GM23248 (cell line): Measurements from ENCODE around the gene UBE2F. TPM values are rescaled to one million over a fixed set of nuclear protein-coding genes. Genes with fewer than 3 reads are reported as not detected.

Experiments
- DNase-seq: peaks from one replicate; pipeline ENCODE4 v3.0.0-alpha.2; 2015
- H2AFZ ChIP-seq: fragments of 200-600 bp; sonication (generic); 2 replicates; pipeline ENCODE4 v1.6.1; 2016; ENCODE audit warnings: antibody characterized with exemption
- H3F3A ChIP-seq: fragments of 200-600 bp; sonication (generic); 2 replicates; pipeline ENCODE4 v1.6.1; 2016; ENCODE audit warnings: mild to moderate bottlenecking, antibody characterized with exemption, mixed run types; ENCODE audit not compliant: insufficient read depth
- H3K27ac ChIP-seq: fragments of 200-600 bp; sonication (generic); 2 replicates; pipeline ENCODE4 v1.5.1; 2016; ENCODE audit warnings: mild to moderate bottlenecking
- H3K27me3 ChIP-seq: fragments of 200-600 bp; sonication (generic); replicated peaks from 2 replicates; pipeline ENCODE4 v1.6.1; 2016; ENCODE audit warnings: mild to moderate bottlenecking; ENCODE audit not compliant: insufficient read depth
- H3K36me3 ChIP-seq: fragments of 200-600 bp; sonication (generic); 2 replicates; pipeline ENCODE4 v1.6.1; 2016; ENCODE audit warnings: low read depth, mild to moderate bottlenecking
- H3K4me1 ChIP-seq: fragments of 200-600 bp; sonication (generic); 2 replicates; pipeline ENCODE4 v1.6.1; 2016; ENCODE audit warnings: mild to moderate bottlenecking; ENCODE audit not compliant: insufficient read depth
- H3K4me2 ChIP-seq: fragments of 200-600 bp; sonication (generic); one replicate; pipeline ENCODE4 v1.6.1; 2016; ENCODE audit warnings: mild to moderate bottlenecking; ENCODE audit not compliant: unreplicated experiment
- H3K4me3 ChIP-seq: fragments of 200-600 bp; sonication (generic); 2 replicates; pipeline ENCODE4 v1.5.1; 2016; ENCODE audit warnings: mild to moderate bottlenecking
- H3K79me2 ChIP-seq: fragments of 200-600 bp; sonication (generic); 2 replicates; pipeline ENCODE4 v1.6.1; 2016; ENCODE audit warnings: mild to moderate bottlenecking; ENCODE audit not compliant: insufficient read depth
- H3K9ac ChIP-seq: fragments of 200-600 bp; sonication (generic); 2 replicates; pipeline ENCODE4 v1.6.1; 2016; ENCODE audit warnings: mild to moderate bottlenecking
- H3K9me2 ChIP-seq: fragments of 200-600 bp; sonication (generic); 2 replicates; pipeline ENCODE4 v1.6.1; 2016; ENCODE audit warnings: mixed run types, mild to moderate bottlenecking, moderate library complexity; ENCODE audit not compliant: insufficient read depth
- H3K9me3 ChIP-seq: fragments of 200-600 bp; sonication (generic); one replicate; pipeline ENCODE4 v1.6.1; 2017; ENCODE audit warnings: low read depth
- H4K20me1 ChIP-seq: fragments of 200-600 bp; sonication (generic); 2 replicates; pipeline ENCODE4 v1.6.0; 2016; ENCODE audit not compliant: insufficient read depth
- EZH2 ChIP-seq: fragments of 200-600 bp; sonication (generic); IDR thresholded peaks from 2 replicates; pipeline ENCODE4 v1.6.1; 2018; ENCODE audit warnings: antibody characterized with exemption, mild to moderate bottlenecking; ENCODE audit not compliant: insufficient read depth, poor library complexity, severe bottlenecking
- EZH2phosphoT487 ChIP-seq: fragments of 200-600 bp; sonication (generic); IDR thresholded peaks from 2 replicates; pipeline ENCODE4 v1.6.1; 2018; ENCODE audit warnings: antibody characterized with exemption, moderate library complexity, mild to moderate bottlenecking, low read depth; ENCODE audit not compliant: insufficient read depth
- WGBS, 2 experiments: methylation state at CpG; one replicate each; pipeline ENCODE4 v1.1.6; 2015 to 2017; ENCODE audit warnings: low lambda C conversion rate in 2 of 2, low coverage in 1 of 2; ENCODE audit errors: missing lambda C conversion rate in 2 of 2; 5-methylcytosine and 5-hydroxymethylcytosine counted together
- in situ Hi-C: fragments of 300-500 bp; cut with MboI; formaldehyde crosslinking; loops from 2 replicates; pipeline ENCODE4 v1.15.0; 2020
- polyA plus RNA-seq: library from polyadenylated mRNA; unstranded; fragments of >200 nt; fragmentation: Nextera tagmentation; extraction: Ambion mirVana; gene quantifications from 2 replicates; pipeline ENCODE4 v1.2.1, GENCODE V29; 2016
- total RNA-seq: library from RNA; depleted of rRNA; stranded (reverse); fragments of >200 nt; shearing (Covaris generic); gene quantifications from 2 replicates; pipeline ENCODE4 v1.2.3, GENCODE V29; 2014

UBE2F gene
- total and polyA plus RNA-seq, 2 experiments from 2014 or later: 88.7 to 129 TPM

DNA sequence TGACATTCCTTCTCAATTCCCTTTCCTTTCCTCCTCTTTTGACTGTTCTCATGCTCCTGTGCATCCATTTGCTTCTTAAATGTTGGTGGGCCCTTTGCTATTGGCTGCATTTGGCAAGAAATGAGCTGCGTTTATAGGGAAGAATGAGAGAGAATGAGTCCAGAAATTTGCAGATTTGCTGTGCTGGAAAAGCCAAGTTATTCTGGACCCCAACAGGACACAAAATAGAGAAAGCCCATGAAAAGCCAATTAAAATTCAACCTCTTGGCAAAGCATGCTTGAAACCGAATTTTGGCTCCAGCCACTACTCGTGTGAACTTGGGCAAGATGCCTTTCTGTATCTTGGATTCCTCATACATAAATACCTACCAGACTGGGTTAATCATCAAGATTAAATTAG, 92.7 kb downstream of the UBE2F start:
- H3K27me3 ChIP-seq: no peaks in the 10 kb centered on the region
- TF ChIP-seq EZH2 (no peak), EZH2phosphoT487 (no peak)
- no peaks in the 10 kb centered on the region for H3K9me2 ChIP-seq
- H3K4me3 ChIP-seq: peak overlapping the region; percentile 88
- peak; percentile 13 for DNase-seq
- no peak overlapping the region for H3K27ac ChIP-seq
- H4K20me1 ChIP-seq: no peaks in the 10 kb centered on the region
- no peaks in the 10 kb centered on the region for H3F3A ChIP-seq
- H3K9me3 ChIP-seq: no peaks in the 10 kb centered on the region
- no peak overlapping the region for H2AFZ ChIP-seq
- peak overlapping the region; percentile 91 for H3K4me2 ChIP-seq
- no peaks in the 10 kb centered on the region for H3K36me3 ChIP-seq
- WGBS, 2 experiments: 88 to 89% methylated on average over 3 of the region's 3 CpGs
- H3K79me2 ChIP-seq: peaks cover 10% of the 10 kb centered on the region; the same call in 1 of the 2 replicates
- H3K4me1 ChIP-seq: peaks cover 5% of the 10 kb centered on the region; the same call in 1 of the 2 replicates
- in situ Hi-C loops: no loop called here
- peak overlapping the region; percentile 94; the same call in 1 of the 2 replicates for H3K9ac ChIP-seq

DNA sequence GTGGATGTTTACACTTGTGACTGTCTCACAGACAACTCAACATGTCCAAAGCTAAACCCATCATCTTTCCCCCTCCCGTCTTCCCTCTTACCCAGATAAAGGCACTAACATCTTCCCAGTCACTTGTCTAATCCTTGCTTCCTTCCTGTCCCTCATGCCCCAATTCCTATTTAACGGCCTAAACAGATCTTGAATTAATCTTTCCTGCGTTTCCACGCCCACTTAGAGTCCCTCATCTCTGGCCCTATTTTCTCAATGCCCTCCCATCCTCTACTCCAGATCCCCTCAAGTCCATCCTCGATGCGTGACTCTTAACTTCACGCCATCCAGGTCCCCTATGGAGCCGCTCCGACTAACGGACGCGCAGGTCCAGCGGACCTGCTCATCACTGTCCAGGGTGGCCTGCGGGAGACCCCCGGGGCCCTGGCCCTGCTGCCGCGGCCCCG, 93.3 kb downstream of the UBE2F start:
- Histone ChIP-seq H3K36me3 (0 out of 2 replicates have a peak, but pooled peaks cover 2% of the 10 kb centered on the region), H2AFZ (peak overlapping the region; percentile 90), H3K4me1 (peaks cover 5% of the 10 kb centered on the region; the same call in 1 of the 2 replicates), H3K4me2 (peak overlapping the region; percentile 91), H3K9me2 (no peaks in the 10 kb centered on the region), H3K27ac (peak overlapping the region; percentile 79), H3K9me3 (no peaks in the 10 kb centered on the region), H3K9ac (peak overlapping the region; percentile 94), H3K4me3 (peak overlapping the region; percentile 88), H3F3A (no peaks in the 10 kb centered on the region), H3K79me2 (peaks cover 10% of the 10 kb centered on the region; the same call in 1 of the 2 replicates), H3K27me3 (no peaks in the 10 kb centered on the region), H4K20me1 (no peaks in the 10 kb centered on the region)
- DNase-seq: no peak
- in situ Hi-C loops: no loop called here
- TF ChIP-seq EZH2phosphoT487 (no peak), EZH2 (no peak)
- WGBS, 2 experiments: 1 to 2% methylated on average over 13 to 18 of the region's 18 CpGs

DNA sequence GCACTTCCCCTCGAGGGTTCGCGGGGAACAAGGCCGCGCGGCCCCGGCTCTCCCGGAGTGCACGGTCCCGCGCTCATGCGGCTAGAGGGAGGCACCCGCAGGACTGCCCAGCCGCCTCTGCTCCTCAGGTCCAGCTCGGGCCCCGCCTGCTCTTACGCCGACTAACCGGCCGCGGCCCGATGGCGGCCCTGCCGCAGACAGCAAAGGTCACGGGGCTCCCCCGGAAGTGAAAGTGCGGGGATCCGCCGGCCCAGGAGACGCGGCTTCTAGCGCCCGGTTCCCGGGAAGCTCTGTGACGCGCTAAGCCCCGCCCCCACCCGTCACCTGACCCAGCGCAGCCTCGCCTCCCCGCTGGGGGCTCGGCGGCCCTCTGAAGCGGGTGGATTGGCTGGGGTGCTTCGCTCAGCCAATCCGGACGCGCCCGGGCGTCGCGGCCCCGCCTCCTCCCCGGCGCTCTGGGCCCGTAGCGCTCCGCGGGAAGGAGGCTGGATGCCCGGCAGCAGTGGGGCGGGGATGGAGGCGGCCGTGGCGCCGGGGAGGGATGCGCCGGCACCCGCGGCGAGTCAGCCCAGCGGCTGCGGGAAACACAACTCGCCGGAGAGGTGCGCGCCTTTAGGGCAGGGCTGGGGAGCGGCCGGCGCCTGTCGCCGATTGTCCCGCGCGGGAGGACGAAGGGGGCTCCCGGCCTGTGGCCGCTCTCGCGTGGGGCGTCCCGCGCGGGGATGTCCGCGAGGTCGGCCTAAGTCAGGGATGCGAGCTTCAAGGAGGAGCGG, 93.9 kb downstream of the UBE2F start, which contains the start of gene SCLY:
Gene SCLY, plus strand, starts transcription at position 460 of the 773 bp plus-strand sequence. Its CDS starts 54 bp downstream, at position 514.
- Histone ChIP-seq H3K9ac (peak within 1 kb of the TSS; percentile 94), H3K4me1 (peaks cover 5% of the 10 kb centered on the region; the same call in 1 of the 2 replicates), H3K9me2 (no peaks in the 10 kb centered on the region), H2AFZ (peak within 1 kb of the TSS; percentile 90), H3K4me3 (peak within 1 kb of the TSS; percentile 88), H4K20me1 (no peaks in the 10 kb centered on the region), H3K36me3 (0 out of 2 replicates have a peak, but pooled peaks cover 5% of the 10 kb centered on the region), H3K79me2 (peaks cover 10% of the 10 kb centered on the region; the same call in 1 of the 2 replicates), H3K27ac (peak within 1 kb of the TSS; percentile 79), H3F3A (no peaks in the 10 kb centered on the region), H3K4me2 (peak within 1 kb of the TSS; percentile 91), H3K27me3 (no peaks in the 10 kb centered on the region), H3K9me3 (no peaks in the 10 kb centered on the region)
- DNase-seq: peak; percentile 99
- no peak for TF ChIP-seq EZH2phosphoT487
- TF ChIP-seq EZH2: no peak
- 0 to 2% methylated on average over 76 to 77 of the region's 98 CpGs for WGBS, 2 experiments
- in situ Hi-C loops: no loop called here

DNA sequence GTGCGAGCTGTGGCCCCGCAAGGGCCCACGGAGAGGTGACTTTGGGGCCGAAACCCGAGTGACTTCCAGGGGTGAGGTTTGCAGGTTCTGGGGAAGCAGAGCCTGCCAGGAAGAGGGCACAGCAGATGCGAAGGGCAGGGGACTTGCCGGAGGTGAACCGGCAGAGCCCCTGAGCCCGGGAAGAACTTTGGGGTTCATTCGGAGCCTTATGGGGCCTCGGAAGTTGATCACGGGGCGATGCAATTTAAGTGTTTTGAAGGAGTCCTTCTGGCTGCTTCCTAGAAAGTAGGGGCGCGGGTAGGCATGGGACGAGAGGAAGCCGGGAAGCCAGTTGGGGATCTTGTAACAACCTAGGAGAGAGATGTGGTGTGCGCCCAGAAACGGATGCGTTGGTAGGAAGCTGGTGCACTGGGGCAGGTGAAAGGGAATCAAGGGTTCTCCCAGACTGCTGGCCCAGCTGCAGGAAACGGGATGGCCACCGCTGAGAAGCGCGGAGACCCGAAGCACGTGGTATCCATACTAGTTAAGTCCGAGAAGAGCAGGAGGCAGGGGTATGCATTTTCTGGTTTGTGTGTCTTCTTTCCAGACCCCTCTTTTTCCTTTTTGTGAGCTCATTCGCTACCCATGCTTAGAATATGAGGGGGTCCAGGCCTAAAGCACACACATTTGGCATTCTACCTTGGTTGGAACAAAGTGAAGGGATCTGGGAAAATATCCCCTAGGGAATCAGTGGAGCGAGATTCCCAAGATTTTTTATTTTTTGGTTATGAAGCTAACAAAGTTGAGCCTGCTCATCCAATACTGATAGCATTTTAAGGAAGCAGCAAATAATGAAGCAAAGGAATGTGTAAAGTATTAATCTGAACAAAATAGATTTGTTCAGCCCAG, 94.7 kb downstream of the UBE2F start:
- WGBS, 2 experiments: 5 to 6% methylated on average over 28 to 29 of the region's 29 CpGs
- no peaks in the 10 kb centered on the region for H3K27me3 ChIP-seq
- in situ Hi-C loops: no loop called here
- H3F3A ChIP-seq: no peaks in the 10 kb centered on the region
- H3K9me2 ChIP-seq: no peaks in the 10 kb centered on the region
- peak overlapping the region; percentile 88 for H3K4me3 ChIP-seq
- no peaks in the 10 kb centered on the region for H3K9me3 ChIP-seq
- peak; percentile 61 for DNase-seq
- peaks cover 5% of the 10 kb centered on the region; the same call in 1 of the 2 replicates for H3K4me1 ChIP-seq
- H4K20me1 ChIP-seq: no peaks in the 10 kb centered on the region
- peaks cover 10% of the 10 kb centered on the region; the same call in 1 of the 2 replicates for H3K79me2 ChIP-seq
- H2AFZ ChIP-seq: peak overlapping the region; percentile 84
- peak overlapping the region; percentile 73 for H3K9ac ChIP-seq
- H3K27ac ChIP-seq: peak overlapping the region; percentile 27
- peak overlapping the region; percentile 76 for H3K4me2 ChIP-seq
- TF ChIP-seq EZH2phosphoT487: no peak
- 0 out of 2 replicates have a peak, but pooled peaks cover 5% of the 10 kb centered on the region for H3K36me3 ChIP-seq
